ENCODE results near the gene GLRX5. TPM values are rescaled to one million over a fixed set of nuclear protein-coding genes. Genes with fewer than 3 reads are reported as not detected.

Gene GLRX5
- total and polyA plus RNA-seq, 7 donors: 46.9 to 98.7 (median 65.5) TPM

DNA sequence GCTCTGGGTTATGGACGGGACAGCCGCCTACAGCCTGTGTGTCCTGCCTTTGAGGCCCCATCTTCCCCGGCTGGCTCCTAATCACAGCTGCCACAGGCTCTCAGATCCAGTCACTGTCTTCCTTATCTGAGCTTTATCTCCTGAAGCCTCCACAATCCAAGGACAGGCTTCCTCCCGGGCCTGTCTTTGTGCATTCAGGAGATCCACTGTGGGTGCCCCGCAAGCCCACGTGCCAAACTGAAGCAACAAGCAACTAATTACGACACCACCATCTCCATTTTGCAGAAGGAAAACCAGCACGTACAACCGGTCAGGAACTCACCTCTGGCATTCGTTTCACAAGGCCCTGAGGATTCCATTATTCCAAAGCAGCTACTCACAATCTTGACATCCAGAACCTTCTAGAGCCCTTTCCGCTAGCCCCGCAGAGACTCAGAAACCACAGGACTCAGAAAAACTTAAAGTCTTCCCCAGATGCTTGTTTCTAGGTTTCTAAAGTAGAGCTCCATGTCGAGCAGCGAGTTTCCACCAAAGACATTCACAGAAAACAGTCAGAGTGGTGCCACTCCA is 32.4 kb upstream of the GLRX5 start:
- no peak for DNase-seq
- intact Hi-C loops (cut with DNase I): no loop called here
- 89 to 91% (median 91%) methylated on average over 14 of the region's 14 CpGs for WGBS, 3 donors
- H3K27me3 ChIP-seq (ENCODE audit: insufficient read depth in 3 of 3, low read length in 2 of 3): no peaks in the 10 kb centered on the region
- no peak overlapping the region for H3K4me3 ChIP-seq
- no peaks in the 10 kb centered on the region for H3K9me3 ChIP-seq
- no peak for TF ChIP-seq CTCF (IDR thresholded peaks at IDR 0.05)
- no peak overlapping the region for H3K27ac ChIP-seq
- H3K4me1 ChIP-seq: peaks cover 39% of the 10 kb centered on the region
- no peaks in the 10 kb centered on the region for H3K36me3 ChIP-seq (ENCODE audit: insufficient read depth in 1 of 2, low read depth in 1 of 2)
- ATAC-seq: no peak

- DNase-seq: no peak
- Histone ChIP-seq H3K4me3 (no peak overlapping the region), H3K9me3 (no peaks in the 10 kb centered on the region), H3K4me1 (peaks cover 48% of the 10 kb centered on the region), H3K27ac (no peak overlapping the region), H3K36me3 (ENCODE audit: insufficient read depth in 1 of 2, low read depth in 1 of 2) (no peaks in the 10 kb centered on the region), H3K27me3 (ENCODE audit: insufficient read depth in 3 of 3, low read length in 2 of 3) (no peaks in the 10 kb centered on the region)
- intact Hi-C loops (cut with DNase I): no loop called here
- no peak for ATAC-seq
- WGBS, 3 donors: 87 to 91% (median 91%) methylated on average over 8 of the region's 8 CpGs
- TF ChIP-seq CTCF (IDR thresholded peaks at IDR 0.05): no peak
These were observed 31.3 kb upstream of the GLRX5 start for GRCh38 chr14:95503365-95504134.

GRCh38 chr14:95504135-95505029 is 30.5 kb upstream of the GLRX5 start:
- no peaks in the 10 kb centered on the region for H3K9me3 ChIP-seq
- DNase-seq: no peak
- H3K4me3 ChIP-seq: no peak overlapping the region
- intact Hi-C loops (cut with DNase I): no loop called here
- H3K36me3 ChIP-seq (ENCODE audit: insufficient read depth in 1 of 2, low read depth in 1 of 2): no peaks in the 10 kb centered on the region
- H3K4me1 ChIP-seq: peaks cover 49% of the 10 kb centered on the region
- H3K27me3 ChIP-seq (ENCODE audit: insufficient read depth in 3 of 3, low read length in 2 of 3): no peaks in the 10 kb centered on the region
- WGBS, 3 donors: 62 to 66% (median 65%) methylated on average over 6 of the region's 6 CpGs
- no peak overlapping the region for H3K27ac ChIP-seq
- TF ChIP-seq CTCF (IDR thresholded peaks at IDR 0.05): no peak
- no peak for ATAC-seq

DNA sequence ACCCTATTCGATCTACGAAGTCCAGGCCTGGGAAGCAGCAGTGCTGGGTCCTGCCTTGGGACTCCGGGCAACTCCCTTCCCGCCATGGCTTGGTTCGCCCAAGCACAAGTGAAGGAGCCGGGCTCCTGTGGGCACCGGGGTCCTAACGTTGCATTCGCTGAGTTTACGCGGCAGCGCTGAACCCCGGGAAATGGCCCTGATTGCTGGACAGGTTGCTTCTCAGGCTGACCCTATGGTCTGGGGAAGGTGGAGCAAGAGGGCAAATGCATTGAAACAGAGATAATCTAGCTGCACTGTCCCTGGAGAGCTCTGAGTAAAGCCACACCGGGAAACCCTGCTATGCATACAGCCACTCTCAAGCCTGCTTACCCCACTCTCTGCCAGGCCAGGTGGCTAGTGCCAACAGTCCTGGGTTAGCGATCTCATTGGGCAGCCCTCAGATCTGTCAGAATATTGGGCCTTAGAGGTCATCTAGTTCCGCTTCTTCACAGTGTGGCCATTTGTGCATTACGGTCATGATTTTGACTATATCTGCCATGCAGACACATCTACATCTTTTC is 29.7 kb upstream of the GLRX5 start:
- TF ChIP-seq CTCF (IDR thresholded peaks at IDR 0.05): no peak
- no peak overlapping the region for H3K4me3 ChIP-seq
- intact Hi-C loops (cut with DNase I): no loop called here
- no peak for ATAC-seq
- H3K27me3 ChIP-seq (ENCODE audit: insufficient read depth in 3 of 3, low read length in 2 of 3): no peaks in the 10 kb centered on the region
- 83 to 89% (median 83%) methylated on average over 17 of the region's 17 CpGs for WGBS, 3 donors
- no peaks in the 10 kb centered on the region for H3K36me3 ChIP-seq (ENCODE audit: insufficient read depth in 1 of 2, low read depth in 1 of 2)
- no peak for DNase-seq
- no peaks in the 10 kb centered on the region for H3K9me3 ChIP-seq
- peaks cover 49% of the 10 kb centered on the region for H3K4me1 ChIP-seq
- no peak overlapping the region for H3K27ac ChIP-seq
